Smooth muscle cell (in vitro differentiated cells): ENCODE results near the gene NONO. TPM values are rescaled to one million over a fixed set of nuclear protein-coding genes. Genes with fewer than 3 reads are reported as not detected.
"Not testable (repeated sequence)": the region's sequence is repeated elsewhere in the genome, so short reads cannot be mapped to it uniquely, and the experiment has no call there.

Experiments
- DNase-seq: peaks from one replicate; lab custom pipeline; 2025; ENCODE audit not compliant: unreplicated experiment; lab: John Stamatoyannopoulos, UW
- H2AFZ ChIP-seq: fragments of 200-600 bp; sonication (generic); 2 replicates; pipeline ENCODE4 v1.6.0; 2016; ENCODE audit warnings: antibody characterized with exemption, low read depth, mild to moderate bottlenecking
- H3F3A ChIP-seq: fragments of 200-600 bp; sonication (generic); 2 replicates; pipeline ENCODE4 v1.6.0; 2017; ENCODE audit warnings: antibody characterized with exemption, low read depth
- H3K27ac ChIP-seq: fragments of 200-600 bp; sonication (generic); 2 replicates; pipeline ENCODE4 v1.5.1; 2016; ENCODE audit warnings: low read depth, mild to moderate bottlenecking
- H3K27me3 ChIP-seq: fragments of 200-600 bp; sonication (generic); 2 replicates; pipeline ENCODE4 v1.6.1; 2016; ENCODE audit warnings: low read depth, mild to moderate bottlenecking
- H3K36me3 ChIP-seq: fragments of 200-600 bp; sonication (generic); 2 replicates; pipeline ENCODE4 v1.5.1; 2016; ENCODE audit warnings: low read depth
- H3K4me1 ChIP-seq: fragments of 200-600 bp; sonication (generic); 2 replicates; pipeline ENCODE4 v1.5.1; 2016; ENCODE audit warnings: low read depth
- H3K4me2 ChIP-seq: fragments of 200-600 bp; sonication (generic); 2 replicates; pipeline ENCODE4 v1.6.0; 2016; ENCODE audit warnings: mild to moderate bottlenecking
- H3K4me3 ChIP-seq: fragments of 200-600 bp; sonication (generic); 2 replicates; pipeline ENCODE4 v1.5.1; 2016; ENCODE audit warnings: mild to moderate bottlenecking
- H3K79me2 ChIP-seq: fragments of 200-600 bp; sonication (generic); 2 replicates; pipeline ENCODE4 v1.6.0; 2016; ENCODE audit warnings: low read depth, mild to moderate bottlenecking
- H3K9ac ChIP-seq: fragments of 200-600 bp; sonication (generic); 2 replicates; pipeline ENCODE4 v1.6.0; 2016; ENCODE audit warnings: low read depth
- H3K9me3 ChIP-seq: fragments of 200-600 bp; sonication (generic); replicated peaks from 2 replicates; pipeline ENCODE4 v1.5.1; 2016; ENCODE audit warnings: low read depth
- H4K20me1 ChIP-seq: fragments of 200-600 bp; sonication (generic); 2 replicates; pipeline ENCODE4 v1.6.0; 2016; ENCODE audit warnings: low read depth
- WGBS: methylation state at CpG from one replicate; pipeline ENCODE4 v1.1.7; 2016; ENCODE audit warnings: low lambda C conversion rate; 5-methylcytosine and 5-hydroxymethylcytosine counted together
- polyA plus RNA-seq: library from polyadenylated mRNA; unstranded; fragments of >200 nt; fragmentation: Nextera tagmentation; extraction: Ambion mirVana; gene quantifications from 2 replicates; pipeline ENCODE4 v1.2.1, GENCODE V29; 2016
- total RNA-seq: library from RNA; depleted of rRNA; stranded (reverse); fragments of >200 nt; gene quantifications from 2 replicates; pipeline ENCODE4 v1.2.3, GENCODE V29; 2014
- TF ChIP-seq, protein P1 (sequence below): fragments of 200-600 bp; sonication (generic); IDR thresholded peaks from 2 replicates; pipeline ENCODE4 v1.5.1; 2017; ENCODE audit warnings: borderline replicate concordance, mild to moderate bottlenecking, antibody characterized with exemption; ENCODE audit not compliant: insufficient read depth, poor library complexity, severe bottlenecking

The NONO gene
- total and polyA plus RNA-seq, 2 experiments from 2014 or later, result 192 to 256 TPM

DNA sequence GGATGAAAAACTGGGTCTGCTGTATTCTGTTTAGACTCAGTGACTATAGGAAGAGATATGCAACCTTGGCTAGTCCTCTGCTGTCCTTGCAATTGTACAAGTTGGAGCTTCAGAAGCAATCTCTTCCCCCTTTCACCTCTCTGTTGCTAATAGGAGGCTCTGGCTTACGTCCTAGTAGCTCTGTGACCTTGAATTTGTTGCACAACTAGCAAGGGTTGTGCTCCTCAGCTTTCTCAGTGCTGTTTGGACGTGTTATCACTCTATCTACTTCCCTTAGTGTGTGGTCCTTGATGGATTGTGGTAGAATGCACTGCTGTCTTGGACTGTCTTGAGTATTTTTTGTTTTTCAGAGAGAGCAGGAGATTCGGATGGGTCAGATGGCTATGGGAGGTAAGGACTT is 14.7 kb downstream of the NONO start:
- no peak for DNase-seq
- TF ChIP-seq, protein P1, sequence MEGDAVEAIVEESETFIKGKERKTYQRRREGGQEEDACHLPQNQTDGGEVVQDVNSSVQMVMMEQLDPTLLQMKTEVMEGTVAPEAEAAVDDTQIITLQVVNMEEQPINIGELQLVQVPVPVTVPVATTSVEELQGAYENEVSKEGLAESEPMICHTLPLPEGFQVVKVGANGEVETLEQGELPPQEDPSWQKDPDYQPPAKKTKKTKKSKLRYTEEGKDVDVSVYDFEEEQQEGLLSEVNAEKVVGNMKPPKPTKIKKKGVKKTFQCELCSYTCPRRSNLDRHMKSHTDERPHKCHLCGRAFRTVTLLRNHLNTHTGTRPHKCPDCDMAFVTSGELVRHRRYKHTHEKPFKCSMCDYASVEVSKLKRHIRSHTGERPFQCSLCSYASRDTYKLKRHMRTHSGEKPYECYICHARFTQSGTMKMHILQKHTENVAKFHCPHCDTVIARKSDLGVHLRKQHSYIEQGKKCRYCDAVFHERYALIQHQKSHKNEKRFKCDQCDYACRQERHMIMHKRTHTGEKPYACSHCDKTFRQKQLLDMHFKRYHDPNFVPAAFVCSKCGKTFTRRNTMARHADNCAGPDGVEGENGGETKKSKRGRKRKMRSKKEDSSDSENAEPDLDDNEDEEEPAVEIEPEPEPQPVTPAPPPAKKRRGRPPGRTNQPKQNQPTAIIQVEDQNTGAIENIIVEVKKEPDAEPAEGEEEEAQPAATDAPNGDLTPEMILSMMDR, result no peak
- Histone ChIP-seq H4K20me1 (peaks cover 34% of the 10 kb centered on the region), H3K27ac (no peak overlapping the region), H3K36me3 (peaks cover 5% of the 10 kb centered on the region), H3K4me2 (no peak overlapping the region), H3K4me1 (no peaks in the 10 kb centered on the region), H2AFZ (no peak overlapping the region), H3K79me2 (no peaks in the 10 kb centered on the region), H3K9ac (no peak overlapping the region), H3F3A (no peaks in the 10 kb centered on the region), H3K9me3 (no peaks in the 10 kb centered on the region), H3K27me3 (no peaks in the 10 kb centered on the region), H3K4me3 (no peak overlapping the region)
- WGBS, result 63% methylated on average over 3 of the region's 3 CpGs

GRCh38 chrX:71300064-71300463 is 16.6 kb downstream of the NONO start:
- not testable (repeated sequence) for H3K27ac ChIP-seq, H2AFZ ChIP-seq, H3K36me3 ChIP-seq, H3K9ac ChIP-seq, H3K4me2 ChIP-seq, H3K27me3 ChIP-seq, H3F3A ChIP-seq, H3K4me3 ChIP-seq, H3K4me1 ChIP-seq, H3K79me2 ChIP-seq, H3K9me3 ChIP-seq, DNase-seq
- 94% methylated on average over 7 of the region's 7 CpGs for WGBS
- H4K20me1 ChIP-seq, result peaks cover 21% of the 10 kb centered on the region

- H4K20me1 ChIP-seq, result peaks cover 18% of the 10 kb centered on the region
- not testable (repeated sequence) for H3K4me1 ChIP-seq, DNase-seq, H3K9me3 ChIP-seq, H3K27me3 ChIP-seq, H3F3A ChIP-seq, H3K4me2 ChIP-seq, H3K79me2 ChIP-seq, H3K4me3 ChIP-seq, H3K9ac ChIP-seq, H3K36me3 ChIP-seq, H2AFZ ChIP-seq, H3K27ac ChIP-seq
- WGBS, result 81% methylated on average over 7 of the region's 7 CpGs
These were observed 17.1 kb downstream of the NONO start for GRCh38 chrX:71300495-71300894.

DNA sequence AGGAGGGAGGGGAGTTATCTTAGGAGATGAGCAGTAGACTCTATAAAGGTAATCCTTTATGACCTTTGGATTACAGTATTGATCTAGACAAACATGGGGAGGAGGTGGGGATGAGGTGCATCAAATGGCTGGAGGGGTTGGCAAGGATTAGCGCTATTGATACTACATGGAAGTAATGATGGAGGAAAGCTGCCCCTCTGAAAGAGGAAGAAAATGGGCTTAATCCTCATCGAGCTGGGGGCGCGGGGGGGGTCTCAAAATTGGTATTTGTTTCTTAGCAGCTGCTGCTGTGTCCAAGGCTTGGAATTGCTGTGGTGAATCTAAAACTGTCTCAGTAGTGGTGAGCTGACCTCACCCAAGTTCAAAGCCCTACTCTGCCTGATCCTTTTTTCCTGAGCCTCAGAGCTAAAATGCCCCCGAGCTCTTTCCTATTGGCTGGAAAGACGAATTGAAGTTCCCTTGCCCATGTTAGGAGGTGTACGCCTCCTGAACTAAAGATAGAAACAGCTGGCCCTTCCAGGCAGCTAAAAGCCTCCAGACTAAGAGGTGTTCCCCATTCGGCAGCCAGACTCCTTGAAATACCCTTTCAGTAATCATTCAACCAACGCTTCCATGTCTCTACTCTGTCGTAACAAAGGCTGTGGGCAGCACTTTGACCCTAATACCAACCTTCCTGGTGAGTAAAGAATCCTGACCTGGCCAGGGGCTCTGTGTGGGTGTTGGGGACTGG is 17.9 kb downstream of the NONO start, which contains the start of gene ITGB1BP2:
TSS of gene ITGB1BP2 (plus strand) at position 556 of the 730 bp plus-strand sequence. CDS start at position 613, 57 bp downstream.
- no peak for DNase-seq
- peaks cover 13% of the 10 kb centered on the region for H4K20me1 ChIP-seq
- no peak within 1 kb of the TSS for H3K4me3 ChIP-seq
- no peaks in the 10 kb centered on the region for H3K9me3 ChIP-seq
- no peaks in the 10 kb centered on the region for H3K79me2 ChIP-seq
- no peak within 1 kb of the TSS for H3K4me2 ChIP-seq
- H3K9ac ChIP-seq, result no peak within 1 kb of the TSS
- H2AFZ ChIP-seq, result no peak within 1 kb of the TSS
- H3K27me3 ChIP-seq, result no peaks in the 10 kb centered on the region
- H3K36me3 ChIP-seq, result peaks cover 5% of the 10 kb centered on the region
- no peak within 1 kb of the TSS for H3K27ac ChIP-seq
- no peaks in the 10 kb centered on the region for H3K4me1 ChIP-seq
- TF ChIP-seq, protein P1, result no peak
- H3F3A ChIP-seq, result no peaks in the 10 kb centered on the region
- WGBS, result 63% methylated on average over 10 of the region's 10 CpGs
